ENCODE results near the gene ABHD2.

ABHD2 gene

GRCh38 chr15:89205991-89206585 lies 117.8 kb downstream of the ABHD2 start:
- DNase-seq (ENCODE audit: insufficient read length, low spot score) (no peak), FAIRE-seq (no peak)

GRCh38 chr15:89206908-89207331 lies 118.7 kb downstream of the ABHD2 start:
- TF ChIP-seq, protein P1, sequence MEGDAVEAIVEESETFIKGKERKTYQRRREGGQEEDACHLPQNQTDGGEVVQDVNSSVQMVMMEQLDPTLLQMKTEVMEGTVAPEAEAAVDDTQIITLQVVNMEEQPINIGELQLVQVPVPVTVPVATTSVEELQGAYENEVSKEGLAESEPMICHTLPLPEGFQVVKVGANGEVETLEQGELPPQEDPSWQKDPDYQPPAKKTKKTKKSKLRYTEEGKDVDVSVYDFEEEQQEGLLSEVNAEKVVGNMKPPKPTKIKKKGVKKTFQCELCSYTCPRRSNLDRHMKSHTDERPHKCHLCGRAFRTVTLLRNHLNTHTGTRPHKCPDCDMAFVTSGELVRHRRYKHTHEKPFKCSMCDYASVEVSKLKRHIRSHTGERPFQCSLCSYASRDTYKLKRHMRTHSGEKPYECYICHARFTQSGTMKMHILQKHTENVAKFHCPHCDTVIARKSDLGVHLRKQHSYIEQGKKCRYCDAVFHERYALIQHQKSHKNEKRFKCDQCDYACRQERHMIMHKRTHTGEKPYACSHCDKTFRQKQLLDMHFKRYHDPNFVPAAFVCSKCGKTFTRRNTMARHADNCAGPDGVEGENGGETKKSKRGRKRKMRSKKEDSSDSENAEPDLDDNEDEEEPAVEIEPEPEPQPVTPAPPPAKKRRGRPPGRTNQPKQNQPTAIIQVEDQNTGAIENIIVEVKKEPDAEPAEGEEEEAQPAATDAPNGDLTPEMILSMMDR (IDR thresholded peaks at IDR 0.05; ENCODE audit: insufficient read depth, missing control alignments) = peak; percentile 88
- FAIRE-seq (no peak), DNase-seq (ENCODE audit: insufficient read length, low spot score) (peak; percentile 89)

More at GRCh38 chr15:89205991-89206585, 117.8 kb downstream of the ABHD2 start:
- TF ChIP-seq, protein P1 (IDR thresholded peaks at IDR 0.05; ENCODE audit: insufficient read depth, missing control alignments) = no peak

DNA sequence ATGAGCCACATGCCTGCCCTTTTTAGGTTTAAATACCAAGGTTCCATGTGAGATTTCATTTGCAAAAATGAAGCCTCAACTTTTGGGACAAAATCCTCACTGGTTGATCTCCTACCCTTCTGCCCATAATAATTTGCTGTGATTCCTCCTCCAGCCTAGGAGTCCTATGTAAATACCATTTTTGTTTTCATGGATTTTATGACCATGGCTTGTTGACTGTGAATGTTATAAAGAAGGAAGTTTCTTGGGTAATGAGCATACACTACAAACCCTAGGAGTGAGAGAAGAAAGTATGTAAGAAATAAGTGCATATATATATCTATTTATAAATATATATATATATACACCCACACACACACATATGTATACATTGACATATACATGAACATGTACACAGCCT lies 120.0 kb downstream of the ABHD2 start:
- DNase-seq (ENCODE audit: insufficient read length, low spot score) (no peak), FAIRE-seq (no peak)
- TF ChIP-seq, protein P1 (IDR thresholded peaks at IDR 0.05; ENCODE audit: insufficient read depth, missing control alignments) = no peak

- FAIRE-seq (no peak), DNase-seq (ENCODE audit: insufficient read length, low spot score) (no peak)
- TF ChIP-seq, protein P1 (IDR thresholded peaks at IDR 0.05; ENCODE audit: insufficient read depth, missing control alignments) = no peak
Measured at GRCh38 chr15:89209057-89209456, 120.8 kb downstream of the ABHD2 start.

DNA sequence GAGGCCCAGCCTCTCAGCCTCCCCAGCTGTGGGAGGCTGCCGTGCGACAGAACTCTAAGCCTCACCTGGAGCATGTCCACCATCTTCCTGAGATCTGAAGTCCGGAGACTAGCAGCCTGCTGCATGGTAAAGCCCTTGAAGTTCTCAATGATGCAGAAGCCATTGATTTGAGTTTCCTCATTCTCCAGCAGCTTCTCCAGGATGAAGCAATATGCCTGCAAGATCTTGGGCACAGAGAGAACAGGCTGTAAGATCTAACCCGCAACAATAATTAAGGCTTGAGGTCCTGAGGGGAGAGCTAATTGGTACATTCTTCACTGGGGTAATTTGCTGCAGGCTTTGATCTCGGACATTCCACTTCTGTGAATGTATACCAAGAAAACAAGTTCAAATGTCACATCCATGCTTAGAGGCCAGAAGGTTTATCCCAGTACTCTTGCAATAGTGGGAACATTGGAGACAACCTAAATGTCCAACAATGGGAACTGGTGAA lies 123.5 kb downstream of the ABHD2 start:
- DNase-seq (ENCODE audit: insufficient read length, low spot score) (no peak), FAIRE-seq (no peak)
- TF ChIP-seq, protein P1 (IDR thresholded peaks at IDR 0.05; ENCODE audit: insufficient read depth, missing control alignments) = no peak

DNA sequence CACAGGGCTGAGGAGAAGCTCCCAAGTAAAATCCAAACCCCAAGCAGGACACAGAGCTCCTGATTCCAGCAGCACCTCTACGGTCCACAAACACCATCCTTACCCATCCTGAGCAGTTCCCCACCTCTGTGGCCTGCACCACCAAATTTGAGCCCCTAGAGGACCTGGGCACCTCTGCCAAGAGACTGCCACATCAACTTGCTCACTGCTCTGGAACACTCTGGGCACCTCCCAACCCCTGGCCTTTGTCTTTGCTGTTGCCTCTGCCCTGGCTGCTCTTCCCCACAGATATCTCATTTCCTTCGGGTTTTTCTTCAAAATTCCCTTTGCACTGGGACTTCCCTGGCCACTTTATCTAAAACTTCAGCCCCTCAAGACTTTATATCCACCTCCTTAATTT lies 127.4 kb downstream of the ABHD2 start:
- no peak for DNase-seq (ENCODE audit: insufficient read length, low spot score)
- TF ChIP-seq, protein P1 (IDR thresholded peaks at IDR 0.05; ENCODE audit: insufficient read depth, missing control alignments) = no peak
- no peak for FAIRE-seq

DNA sequence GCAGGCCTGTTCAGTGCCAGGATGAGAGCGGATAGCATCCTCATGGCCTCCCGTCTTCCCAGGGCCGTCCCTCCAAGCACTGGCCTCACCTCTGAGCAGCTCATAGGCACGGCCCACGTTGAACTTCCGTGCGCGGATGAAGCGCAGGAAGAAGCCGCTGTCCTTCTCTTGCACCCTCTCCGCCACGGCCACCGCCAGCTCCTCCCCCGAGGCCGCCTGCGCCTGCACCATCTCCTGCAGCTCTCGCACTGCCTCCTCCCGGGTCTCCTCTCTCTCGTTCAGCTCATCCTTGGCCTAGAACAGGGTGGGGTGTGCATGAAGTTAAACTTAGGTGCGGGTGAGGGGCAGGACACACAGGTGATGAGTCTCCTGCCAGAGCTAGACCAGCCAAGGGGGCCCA lies 128.8 kb downstream of the ABHD2 start:
- FAIRE-seq (no peak), DNase-seq (ENCODE audit: insufficient read length, low spot score) (no peak)

More for the DNA sequence above, 128.8 kb downstream of the ABHD2 start:
- TF ChIP-seq, protein P1 (IDR thresholded peaks at IDR 0.05; ENCODE audit: insufficient read depth, missing control alignments) = no peak
